ENCODE data around the gene RSKR.
A peak's percentile ranks its signal among the peaks of the same experiment; 100 is the strongest.
"Not testable (repeated sequence)": the region's sequence is repeated elsewhere in the genome, so short reads cannot be mapped to it uniquely, and the experiment has no call there.

The RSKR gene

GRCh38 chr17:28613931-28614381, at the start of gene RSKR:
Gene RSKR (minus strand): TSS chr17:28614185. CDS start chr17:28614161, 24 bp downstream.
- DNase-seq (ENCODE audit: low read depth, low spot score), result no peak
- Histone ChIP-seq H3K4me3 (no peak within 1 kb of the TSS), H3K9ac (ENCODE audit: insufficient read length) (no peak within 1 kb of the TSS), H3K36me3 (ENCODE audit: insufficient read depth, low read length) (peaks cover 52% of the 10 kb centered on the region), H3K9me3 (ENCODE audit: low read depth, low read length) (no peaks in the 10 kb centered on the region), H3K27ac (no peak within 1 kb of the TSS)
- TF ChIP-seq EZH2 (IDR thresholded peaks at IDR 0.05), result no peak
- no peak for TF ChIP-seq FOXP2 (optimal IDR thresholded peaks at IDR 0.05; ENCODE audit: control extremely low read depth, extremely low read length, insufficient read depth)
- TF ChIP-seq POLR2AphosphoS5 (IDR thresholded peaks at IDR 0.05; ENCODE audit: borderline replicate concordance, low read depth, low read length), result no peak

- no peak for DNase-seq (ENCODE audit: low read depth, low spot score)
- TF ChIP-seq EZH2 (IDR thresholded peaks at IDR 0.05) (no peak), POLR2AphosphoS5 (IDR thresholded peaks at IDR 0.05; ENCODE audit: borderline replicate concordance, low read depth, low read length) (no peak), FOXP2 (optimal IDR thresholded peaks at IDR 0.05; ENCODE audit: control extremely low read depth, extremely low read length, insufficient read depth) (no peak)
- no peak overlapping the region; the same call in 1 of the 2 replicates for H3K4me3 ChIP-seq
- no peak overlapping the region for H3K9ac ChIP-seq (ENCODE audit: insufficient read length)
- peaks cover 33% of the 10 kb centered on the region for H3K36me3 ChIP-seq (ENCODE audit: insufficient read depth, low read length)
- H3K27ac ChIP-seq, result no peak overlapping the region
- no peaks in the 10 kb centered on the region for H3K9me3 ChIP-seq (ENCODE audit: low read depth, low read length)
These were observed 49.7 kb upstream of the RSKR start for GRCh38 chr17:28663723-28664122.

- Histone ChIP-seq H3K9me3 (ENCODE audit: low read depth, low read length) (no peaks in the 10 kb centered on the region), H3K9ac (ENCODE audit: insufficient read length) (peak overlapping the region; percentile 91), H3K4me3 (peak overlapping the region; percentile 84), H3K36me3 (ENCODE audit: insufficient read depth, low read length) (peaks cover 25% of the 10 kb centered on the region), H3K27ac (peak overlapping the region; percentile 93)
- TF ChIP-seq FOXP2 (optimal IDR thresholded peaks at IDR 0.05; ENCODE audit: control extremely low read depth, extremely low read length, insufficient read depth) (no peak), POLR2AphosphoS5 (IDR thresholded peaks at IDR 0.05; ENCODE audit: borderline replicate concordance, low read depth, low read length) (no peak)
- no peak for DNase-seq (ENCODE audit: low read depth, low spot score)
These were observed 48.5 kb upstream of the RSKR start for GRCh38 chr17:28662527-28662829.

GRCh38 chr17:28661635-28662526, 47.9 kb upstream of the RSKR start, which contains the start of the genes SDF2 and SUPT6H:
Gene SDF2 (minus strand): TSS chr17:28661906. CDS start chr17:28661876, 30 bp downstream.
Gene SUPT6H (plus strand): TSS chr17:28662205. CDS start chr17:28673402, 11,197 bp downstream.
- Histone ChIP-seq H3K9me3 (ENCODE audit: low read depth, low read length) (no peaks in the 10 kb centered on the region), H3K27ac (peak within 1 kb of the TSS; percentile 93), H3K4me3 (peak within 1 kb of the TSS; percentile 84), H3K9ac (ENCODE audit: insufficient read length) (peak within 1 kb of the TSS; percentile 91), H3K36me3 (ENCODE audit: insufficient read depth, low read length) (peaks cover 25% of the 10 kb centered on the region)
- TF ChIP-seq POLR2AphosphoS5 (IDR thresholded peaks at IDR 0.05; ENCODE audit: borderline replicate concordance, low read depth, low read length) (peak; percentile 93), FOXP2 (optimal IDR thresholded peaks at IDR 0.05; ENCODE audit: control extremely low read depth, extremely low read length, insufficient read depth) (no peak), EZH2 (IDR thresholded peaks at IDR 0.05) (no peak)
- DNase-seq (ENCODE audit: low read depth, low spot score), result peak; percentile 50

- H3K4me3 ChIP-seq; H3K9ac ChIP-seq (ENCODE audit: insufficient read length); H3K36me3 ChIP-seq (ENCODE audit: insufficient read depth, low read length); H3K27ac ChIP-seq; DNase-seq (ENCODE audit: low read depth, low spot score); H3K9me3 ChIP-seq (ENCODE audit: low read depth, low read length): not testable (repeated sequence)
These were observed 45.5 kb upstream of the RSKR start for GRCh38 chr17:28659497-28659881.

GRCh38 chr17:28658766-28659496, 44.9 kb upstream of the RSKR start:
- not testable (repeated sequence) for DNase-seq (ENCODE audit: low read depth, low spot score); H3K36me3 ChIP-seq (ENCODE audit: insufficient read depth, low read length); H3K9me3 ChIP-seq (ENCODE audit: low read depth, low read length)

GRCh38 chr17:28658342-28658741, 44.4 kb upstream of the RSKR start:
- not testable (repeated sequence) for H3K9ac ChIP-seq (ENCODE audit: insufficient read length); H3K9me3 ChIP-seq (ENCODE audit: low read depth, low read length); DNase-seq (ENCODE audit: low read depth, low spot score); H3K36me3 ChIP-seq (ENCODE audit: insufficient read depth, low read length); H3K27ac ChIP-seq; H3K4me3 ChIP-seq

More at GRCh38 chr17:28658766-28659496, 44.9 kb upstream of the RSKR start:
- H3K4me3 ChIP-seq; H3K9ac ChIP-seq (ENCODE audit: insufficient read length); H3K27ac ChIP-seq: not testable (repeated sequence)

- Histone ChIP-seq H3K27ac (no peak overlapping the region), H3K9me3 (ENCODE audit: low read depth, low read length) (no peaks in the 10 kb centered on the region), H3K4me3 (no peak overlapping the region), H3K36me3 (ENCODE audit: insufficient read depth, low read length) (peaks cover 7% of the 10 kb centered on the region), H3K9ac (ENCODE audit: insufficient read length) (no peak overlapping the region)
- TF ChIP-seq EZH2 (IDR thresholded peaks at IDR 0.05) (no peak), POLR2AphosphoS5 (IDR thresholded peaks at IDR 0.05; ENCODE audit: borderline replicate concordance, low read depth, low read length) (no peak), FOXP2 (optimal IDR thresholded peaks at IDR 0.05; ENCODE audit: control extremely low read depth, extremely low read length, insufficient read depth) (no peak)
- DNase-seq (ENCODE audit: low read depth, low spot score), result no peak
These were observed 43.8 kb upstream of the RSKR start for GRCh38 chr17:28657756-28658155.

Data from SK-N-MC (cell line).